ENCODE data around the gene SLC25A11.

GRCh38 chr17:4969551-4970173 lies 29.8 kb upstream of the SLC25A11 start:
- TF ChIP-seq SUZ12 (IDR thresholded peaks at IDR 0.05; ENCODE audit: extremely low read depth, insufficient read depth, insufficient read length) (no peak), ZNF274 (IDR thresholded peaks at IDR 0.05; ENCODE audit: low read depth, low read length) (no peak)

All from NT2/D1 (cell line).